Stimulated activated CD8-positive, alpha-beta memory T cell treated with anti-CD3 and anti-CD28 coated beads, Interleukin-12 subunit alpha, Interleukin-12 subunit beta, amount 100 ng/mL, for 24 hours (primary cell): ENCODE data around the gene KCNK3.
A peak's percentile ranks its signal among the peaks of the same experiment; 100 is the strongest.
"Not testable (repeated sequence)": the region's sequence is repeated elsewhere in the genome, so short reads cannot be mapped to it uniquely, and the experiment has no call there.

ENCODE experiments used
- DNase-seq: peaks from one replicate; pipeline ENCODE4 v3.0.0-alpha.2; 2020; ENCODE audit errors: extremely low read depth

The KCNK3 gene

DNA sequence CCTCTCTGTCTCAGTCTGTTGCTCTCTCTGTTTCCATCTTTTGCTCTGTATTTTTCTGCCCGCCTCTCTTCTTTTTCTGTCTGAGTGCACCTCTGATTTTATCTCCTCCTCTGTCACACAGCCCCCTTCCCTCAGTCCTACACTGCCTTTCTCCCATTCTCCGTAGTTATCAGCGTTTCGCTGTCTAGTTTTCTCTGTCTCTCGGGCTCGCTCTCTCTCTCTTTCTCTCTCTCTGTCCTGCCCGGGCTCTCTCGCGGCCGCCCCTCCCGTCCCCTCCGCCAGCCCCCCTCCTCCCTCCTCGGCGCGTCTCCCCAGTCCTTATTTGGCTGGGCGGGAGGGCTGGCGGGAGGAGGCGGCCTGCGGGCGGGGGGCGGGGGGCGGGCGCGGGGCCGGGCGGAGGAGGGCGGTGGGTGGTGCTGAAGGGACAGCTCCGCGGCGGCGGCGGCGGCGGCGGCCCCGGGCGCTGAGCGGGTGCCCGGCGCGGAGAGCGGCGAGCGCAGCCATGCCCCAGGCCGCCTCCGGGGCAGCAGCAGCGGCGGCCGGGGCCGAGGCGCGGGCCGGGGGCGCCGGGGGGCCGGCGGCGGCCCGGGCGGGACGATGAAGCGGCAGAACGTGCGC is at the start of gene KCNK3:
Gene KCNK3 (plus strand): TSS at position 444 of the 618 bp plus-strand sequence. CDS start 154 bp downstream, at position 598.
- peak; percentile 16 for DNase-seq

DNA sequence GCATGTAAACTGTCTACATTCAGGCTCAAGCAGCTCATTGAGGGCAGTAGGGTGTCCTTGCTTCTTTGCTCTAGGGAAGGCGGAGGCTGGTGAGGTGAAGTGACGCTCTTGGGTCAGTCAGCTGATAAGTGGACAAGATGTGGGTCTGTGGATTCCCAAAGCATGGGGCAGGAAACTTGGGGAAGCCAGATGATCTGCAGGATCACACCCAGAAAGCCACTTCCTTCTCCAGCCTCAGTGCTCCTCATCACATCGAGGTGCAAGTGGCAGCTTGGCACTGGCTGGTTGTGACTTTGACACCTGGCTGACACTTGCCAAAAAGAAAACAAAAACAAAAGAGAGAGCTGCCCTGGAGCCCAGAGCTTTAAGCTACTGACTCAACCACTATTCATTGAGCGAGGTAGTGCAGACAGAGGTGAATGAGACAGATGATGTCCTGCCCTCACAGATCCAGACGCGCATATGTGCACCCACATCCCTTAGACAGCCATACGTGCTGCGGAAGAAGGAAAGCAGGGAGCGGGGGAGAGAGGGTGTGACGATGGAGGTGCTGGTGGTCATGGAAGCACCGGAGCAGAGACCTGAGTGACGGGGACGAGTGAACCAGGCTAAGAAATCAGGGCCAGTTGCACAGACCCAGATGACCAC is 48.2 kb upstream of the KCNK3 start:
- no peak for DNase-seq

DNA sequence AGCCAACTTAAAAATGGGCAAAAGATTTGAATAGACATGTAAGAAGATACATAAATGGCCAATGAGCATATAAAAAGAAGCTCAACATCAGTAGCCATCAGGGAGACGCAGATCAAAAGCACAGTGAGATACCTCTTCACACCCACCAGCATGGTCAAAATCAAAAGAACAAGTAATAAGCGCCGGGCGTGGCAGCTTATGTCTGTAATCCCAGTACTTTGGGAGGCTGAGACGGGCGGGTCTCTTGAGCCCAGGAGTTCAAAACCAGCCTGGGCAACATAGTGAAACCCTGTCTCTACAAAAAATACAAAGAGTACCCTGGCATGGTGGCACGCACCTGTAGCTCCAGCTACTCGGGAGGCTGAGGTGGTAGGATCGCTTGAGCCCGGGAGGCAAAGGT is 46.8 kb upstream of the KCNK3 start:
- no peak for DNase-seq

DNA sequence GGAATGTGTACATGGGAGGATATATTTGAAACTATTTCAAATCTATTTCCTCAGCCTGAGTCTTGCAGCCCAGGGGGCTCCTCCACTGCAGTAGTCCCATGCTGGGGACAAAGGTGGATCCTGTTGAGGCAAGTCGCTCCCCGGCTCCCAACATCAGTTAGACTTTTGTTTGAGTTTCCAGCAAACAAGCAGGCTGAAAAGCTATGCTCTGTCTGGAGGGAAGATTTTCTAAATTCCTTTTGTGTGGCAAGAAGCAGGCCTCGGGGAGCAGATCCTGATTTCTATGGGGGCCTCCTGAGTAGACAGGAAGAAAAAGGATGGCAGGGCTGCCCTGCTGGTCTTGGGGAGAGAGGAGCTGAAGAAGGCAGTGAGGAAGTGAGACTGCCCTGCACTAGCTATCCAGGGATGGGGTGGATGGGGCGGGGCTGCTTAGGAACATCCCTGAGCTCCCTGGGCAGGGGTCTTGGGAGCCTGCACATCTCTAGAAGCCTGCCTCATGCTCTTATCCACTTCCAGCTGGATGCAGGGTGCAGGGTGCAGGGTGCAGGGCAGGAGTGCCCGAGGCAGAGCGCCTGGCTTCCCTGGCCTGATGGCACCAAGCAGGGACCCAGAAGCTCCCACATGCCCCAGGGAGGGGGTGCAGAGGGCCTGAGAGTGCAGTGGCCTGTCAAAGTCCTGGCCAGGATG is 45.4 kb upstream of the KCNK3 start:
- DNase-seq: no peak

DNA sequence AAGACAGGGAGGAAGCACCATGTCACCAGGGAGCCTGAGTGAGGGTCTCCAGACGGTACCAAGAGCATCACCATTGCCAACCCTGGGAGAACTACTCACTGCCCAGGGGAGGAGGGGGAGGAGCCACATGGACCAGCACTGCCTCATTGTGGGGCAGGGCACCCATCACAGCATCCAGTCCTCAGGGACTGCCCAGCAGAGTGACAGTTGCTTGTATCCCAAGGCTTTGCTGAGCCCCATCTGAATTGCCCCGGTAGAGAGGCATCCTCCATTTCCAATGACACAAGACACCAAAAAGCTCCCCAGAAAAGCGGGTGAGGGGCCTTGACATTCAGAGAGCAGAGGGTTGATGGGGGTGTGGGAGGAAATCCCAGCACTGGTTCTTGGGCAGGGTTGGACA is 44.5 kb upstream of the KCNK3 start:
- DNase-seq: no peak

DNA sequence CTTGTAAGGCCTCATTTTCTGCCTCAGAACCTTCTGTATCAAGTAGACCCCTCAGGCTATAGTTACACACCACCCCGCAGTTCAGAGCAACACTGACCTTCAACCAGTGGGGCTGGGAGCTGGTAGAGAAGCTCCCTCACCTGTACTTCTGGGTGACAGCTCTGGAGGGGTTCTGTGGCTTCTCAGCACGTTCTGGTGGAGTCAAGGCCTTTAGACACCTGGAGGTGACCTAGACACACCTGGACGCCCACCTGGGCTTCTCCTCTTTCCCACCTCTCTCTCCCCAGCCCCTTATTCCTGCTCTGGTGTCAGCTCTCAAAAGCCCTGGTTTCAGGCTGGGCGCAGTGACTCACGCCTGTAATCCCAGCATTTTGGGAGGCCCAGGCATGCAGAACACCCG is 44.0 kb upstream of the KCNK3 start:
- DNase-seq: no peak

DNA sequence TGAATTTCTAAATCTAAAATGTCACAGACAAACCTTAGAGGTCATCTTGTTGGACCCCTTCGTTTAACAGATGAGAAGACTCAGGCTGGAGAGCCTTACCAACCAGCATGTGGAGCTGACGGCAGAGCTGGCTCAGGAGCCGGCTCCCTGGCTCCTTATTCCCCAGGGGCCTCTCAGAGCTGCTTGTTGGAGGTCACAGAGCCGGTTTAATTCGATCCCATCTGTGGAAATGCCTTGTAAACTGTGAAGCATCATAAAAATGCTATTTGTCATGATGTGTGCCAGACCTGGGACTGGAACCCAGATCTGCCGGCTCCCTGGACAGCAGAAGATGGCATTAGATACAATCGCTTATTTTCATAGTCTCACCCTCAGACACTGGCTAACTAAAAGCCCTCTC is 43.2 kb upstream of the KCNK3 start:
- no peak for DNase-seq

DNA sequence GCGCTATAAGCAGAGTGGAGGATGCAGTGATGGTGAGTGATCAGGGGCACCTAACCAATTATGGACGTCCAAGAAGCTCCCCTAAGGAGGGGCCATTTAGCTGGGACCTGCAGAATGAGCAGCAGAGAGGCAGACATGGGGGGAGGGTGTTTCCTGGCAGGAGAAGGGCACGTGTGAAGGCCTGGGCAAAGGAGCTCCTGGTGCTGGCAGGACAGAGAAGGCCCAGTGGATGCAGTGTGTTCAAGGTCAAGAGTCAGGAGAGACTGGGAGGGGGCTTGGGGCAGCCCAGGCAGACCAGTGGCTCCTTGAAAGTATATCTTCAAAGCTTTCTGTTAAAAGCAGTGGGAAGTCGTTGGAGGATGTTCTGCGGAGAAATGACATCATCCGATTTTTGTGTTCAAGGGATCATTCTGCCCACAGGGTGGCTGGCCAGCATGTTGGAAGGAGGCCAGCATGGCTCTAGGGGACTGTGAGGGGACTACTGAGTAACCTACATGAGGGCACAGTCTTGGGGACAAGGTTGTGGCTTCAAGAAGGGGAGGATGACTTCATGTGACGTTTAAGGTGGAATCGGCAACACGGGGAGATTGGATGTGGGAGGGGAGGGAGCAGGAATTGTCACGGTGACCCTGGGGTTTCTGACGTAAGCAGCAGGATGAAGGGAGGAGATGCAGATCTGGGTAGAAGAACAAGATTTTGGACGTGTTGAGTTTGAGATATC is 42.4 kb upstream of the KCNK3 start:
- no peak for DNase-seq

DNA sequence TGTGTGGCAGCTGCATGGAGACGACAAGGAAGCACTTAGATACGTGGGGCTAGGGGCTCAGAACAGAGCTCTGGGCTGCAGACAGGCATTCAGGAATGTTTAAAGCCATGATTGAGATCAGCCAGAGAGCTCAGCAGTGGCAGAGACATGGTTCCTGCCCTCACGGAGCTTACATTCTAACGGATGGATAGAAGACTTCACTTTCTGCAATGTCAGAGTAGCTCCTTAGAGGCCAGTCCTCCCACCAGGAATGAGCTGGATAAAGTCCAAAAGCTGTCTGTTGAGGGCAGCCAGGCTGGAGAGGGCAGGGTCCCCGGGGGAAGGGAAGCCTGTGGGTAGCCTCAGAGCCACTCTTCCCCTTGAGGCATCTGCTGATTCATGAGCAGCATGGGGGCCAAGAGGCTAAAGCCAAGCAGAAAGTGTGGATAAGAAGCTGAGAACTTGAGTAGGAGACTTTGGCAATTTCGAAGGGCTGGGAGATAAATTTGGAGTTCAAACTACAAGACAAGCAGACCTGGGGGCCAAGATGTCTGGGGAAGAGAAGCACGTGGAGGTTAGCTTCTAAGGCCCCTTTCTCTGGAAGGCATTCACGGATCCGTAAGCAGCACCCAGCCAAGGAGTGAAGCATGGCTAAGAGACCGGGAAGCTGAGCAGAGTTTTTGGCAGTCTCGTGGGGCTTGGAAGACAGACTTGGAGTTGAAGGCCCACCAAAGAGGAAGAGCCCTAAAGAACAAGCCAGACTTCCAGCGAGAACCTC is 41.6 kb upstream of the KCNK3 start:
- DNase-seq: no peak

DNA sequence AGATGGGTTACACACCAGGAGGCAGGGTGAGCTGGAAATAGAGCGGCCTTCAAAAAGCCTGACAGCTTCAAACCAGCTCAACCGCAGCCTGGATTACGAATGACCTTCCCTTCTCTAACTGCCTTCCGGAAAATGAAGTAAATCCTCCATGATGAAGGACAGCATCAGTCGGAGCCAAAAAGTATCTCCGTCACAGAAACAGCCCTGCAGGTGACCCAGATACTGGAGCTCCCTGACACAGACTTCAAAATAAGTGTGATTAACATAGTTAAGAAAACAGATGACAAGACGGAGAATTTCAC is 41.1 kb upstream of the KCNK3 start:
- no peak for DNase-seq

DNA sequence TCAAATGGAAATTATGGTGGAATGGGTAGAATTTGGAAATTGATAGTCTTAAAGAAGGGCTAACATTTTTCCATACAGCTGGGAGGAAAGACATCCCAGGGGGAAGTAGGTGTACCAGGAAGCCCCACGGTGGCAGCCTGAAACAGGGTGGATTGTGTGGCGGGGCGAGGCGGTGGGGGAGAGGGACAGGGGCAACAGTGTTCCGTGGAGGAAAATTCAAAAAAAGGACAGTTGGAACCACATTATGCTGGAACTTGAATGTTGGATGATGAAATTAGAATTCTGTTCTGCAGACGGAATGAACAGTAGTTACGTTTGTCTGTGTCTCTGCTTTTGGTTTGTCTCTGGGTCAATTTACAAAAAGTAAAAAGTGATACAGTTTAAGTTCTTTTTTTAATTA is 40.7 kb upstream of the KCNK3 start:
- no peak for DNase-seq

DNA sequence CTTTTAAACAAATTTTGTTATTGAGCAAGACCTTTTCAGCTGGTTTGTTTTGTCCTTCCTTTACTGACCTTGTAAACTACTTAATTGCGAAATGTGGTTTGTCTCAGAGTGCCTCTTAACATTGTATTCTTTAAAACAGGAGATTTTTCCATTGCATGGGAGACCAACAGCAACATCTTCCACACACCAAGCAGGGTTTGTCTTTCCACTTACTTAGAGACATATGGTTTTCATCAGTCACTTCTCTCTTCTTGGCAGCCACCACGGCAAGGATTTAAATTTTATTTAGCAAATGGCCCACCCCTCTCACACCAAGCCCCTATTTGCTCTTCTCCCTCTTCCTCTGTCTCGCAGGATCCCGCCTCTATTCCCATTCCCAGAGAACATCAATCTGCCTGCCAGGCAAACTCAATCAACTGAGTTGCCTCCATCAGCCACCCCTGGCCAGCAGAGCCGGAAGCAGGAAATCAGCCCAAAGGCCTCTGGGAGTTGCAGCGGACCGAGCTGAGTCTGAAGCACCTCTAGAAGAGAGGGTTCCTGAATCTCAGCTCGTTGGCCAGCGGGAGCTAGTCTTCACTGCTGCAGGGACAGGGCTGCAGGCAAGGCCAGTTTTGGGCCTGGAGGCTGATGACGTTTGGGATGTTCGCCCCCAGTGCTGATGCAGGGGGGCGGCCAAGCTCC is 40.0 kb upstream of the KCNK3 start:
- no peak for DNase-seq

DNA sequence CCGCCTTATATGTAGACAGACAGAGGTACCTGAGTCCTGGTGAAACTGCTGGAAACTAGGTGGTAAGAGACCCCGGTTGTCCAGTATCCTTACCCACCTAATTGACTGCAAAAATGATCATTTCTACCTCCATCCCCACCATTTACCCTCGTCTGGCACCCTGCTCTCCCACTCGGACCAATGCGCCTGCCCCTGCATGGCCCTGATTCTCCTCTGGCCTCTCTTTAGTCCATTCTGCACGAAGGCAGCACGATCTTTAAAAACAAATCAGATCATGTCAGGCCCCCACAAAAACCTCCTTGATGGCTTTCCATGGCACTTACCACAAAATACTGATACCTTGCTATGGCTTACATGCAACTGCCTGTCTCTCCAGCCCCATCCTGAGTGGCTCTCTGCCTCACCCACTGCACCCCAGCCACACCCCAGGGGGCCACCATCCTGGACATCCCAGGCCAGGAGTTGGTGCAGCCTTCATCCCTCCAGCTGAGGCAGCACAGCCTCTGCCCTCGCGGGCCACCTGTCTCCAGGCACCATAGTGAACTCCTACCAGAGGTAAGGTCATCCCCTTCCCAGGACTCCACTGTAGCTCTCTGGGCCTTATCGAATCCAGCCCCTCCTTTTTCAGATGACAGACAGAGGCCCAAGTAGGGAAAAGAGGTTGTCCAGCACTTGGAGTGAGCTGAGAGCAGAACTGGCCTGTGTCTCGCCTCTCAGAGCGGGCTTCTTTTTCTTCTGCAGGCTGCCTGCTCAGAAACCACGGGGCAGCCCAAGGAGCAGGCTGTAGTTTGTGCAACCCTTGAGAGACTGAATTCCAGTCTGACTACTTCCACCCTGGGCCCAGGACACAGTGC is 39.1 kb upstream of the KCNK3 start:
- DNase-seq: no peak

DNA sequence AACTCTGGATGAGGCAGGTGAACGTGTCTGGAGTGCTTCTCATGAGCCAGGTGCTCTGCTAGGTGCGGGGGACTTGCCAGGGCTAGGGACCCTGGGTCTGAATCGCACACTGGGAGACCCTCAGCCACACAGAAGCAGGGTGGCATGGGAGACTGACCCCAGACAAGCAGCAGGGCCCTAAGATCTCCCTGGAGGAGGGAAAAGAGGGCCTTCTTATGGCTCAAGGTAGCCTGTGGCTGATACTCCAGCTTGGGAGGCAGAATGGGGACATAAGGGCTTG is 38.5 kb upstream of the KCNK3 start:
- no peak for DNase-seq

DNA sequence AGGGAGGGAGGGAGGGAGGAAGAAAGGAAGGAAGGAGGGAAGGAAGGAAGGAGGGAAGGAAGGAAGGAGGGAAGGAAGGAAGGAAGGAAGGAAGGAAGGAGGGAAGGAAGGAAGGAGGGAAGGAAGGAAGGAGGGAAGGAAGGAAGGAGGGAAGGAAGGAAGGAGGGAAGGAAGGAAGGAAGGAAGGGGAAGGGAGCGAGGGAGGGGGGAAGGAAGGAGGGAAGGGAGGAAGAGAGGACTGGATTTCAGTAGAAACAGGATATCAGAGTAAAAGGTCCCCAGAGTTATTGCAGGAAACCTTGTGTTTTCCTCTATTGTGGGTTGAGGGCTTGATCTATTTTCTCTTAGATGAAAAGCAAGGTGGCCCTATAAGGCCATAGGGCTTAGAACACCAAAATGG is 37.4 kb upstream of the KCNK3 start:
- DNase-seq: not testable (repeated sequence)

DNA sequence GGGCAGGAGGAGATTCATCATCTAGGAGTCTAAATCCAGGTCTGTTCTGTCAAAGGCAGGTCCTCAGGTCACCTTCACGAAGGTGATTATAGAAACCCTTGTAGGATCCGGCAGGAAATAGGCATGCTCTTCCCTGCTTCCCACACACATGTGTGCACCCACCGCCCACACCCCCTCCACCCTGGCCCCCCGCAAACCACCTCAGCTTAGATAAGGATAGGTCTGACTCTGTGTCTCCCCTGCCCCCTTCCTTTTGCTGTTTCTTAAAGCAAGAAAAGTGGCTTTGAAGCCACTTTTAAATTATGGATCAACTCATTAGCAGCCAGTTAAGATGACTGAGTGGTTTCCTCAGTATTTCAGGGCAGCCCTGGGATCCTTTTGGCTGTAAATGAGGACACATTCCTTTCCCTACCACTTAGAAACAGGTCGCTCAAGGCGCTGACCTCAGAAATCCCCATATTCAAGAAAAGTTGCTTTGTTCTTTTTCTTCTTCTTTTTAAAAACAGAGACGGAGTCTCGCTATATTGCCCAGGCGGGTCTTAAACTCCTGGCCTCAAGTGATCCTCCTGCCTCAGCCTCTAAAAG is 36.8 kb upstream of the KCNK3 start:
- no peak for DNase-seq

DNA sequence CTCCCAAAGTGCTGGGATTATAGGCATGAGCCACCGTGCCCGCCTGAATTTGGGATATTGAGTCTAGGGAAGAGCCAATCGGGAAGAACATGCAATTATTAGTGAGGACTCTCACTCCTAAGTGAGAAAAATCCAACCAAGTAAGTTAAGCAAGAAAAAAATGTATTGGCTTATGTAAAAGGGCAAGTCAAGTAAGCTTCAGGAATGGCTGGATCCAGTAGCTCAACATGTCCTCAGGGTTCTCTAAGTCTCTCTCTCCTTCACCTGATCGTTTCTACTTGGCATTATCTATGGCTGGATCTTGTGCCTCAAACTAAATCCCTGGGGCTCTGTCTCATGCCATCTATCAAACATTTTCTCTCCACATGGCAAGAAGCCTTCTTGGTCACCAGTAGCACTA is 35.3 kb upstream of the KCNK3 start:
- no peak for DNase-seq

DNA sequence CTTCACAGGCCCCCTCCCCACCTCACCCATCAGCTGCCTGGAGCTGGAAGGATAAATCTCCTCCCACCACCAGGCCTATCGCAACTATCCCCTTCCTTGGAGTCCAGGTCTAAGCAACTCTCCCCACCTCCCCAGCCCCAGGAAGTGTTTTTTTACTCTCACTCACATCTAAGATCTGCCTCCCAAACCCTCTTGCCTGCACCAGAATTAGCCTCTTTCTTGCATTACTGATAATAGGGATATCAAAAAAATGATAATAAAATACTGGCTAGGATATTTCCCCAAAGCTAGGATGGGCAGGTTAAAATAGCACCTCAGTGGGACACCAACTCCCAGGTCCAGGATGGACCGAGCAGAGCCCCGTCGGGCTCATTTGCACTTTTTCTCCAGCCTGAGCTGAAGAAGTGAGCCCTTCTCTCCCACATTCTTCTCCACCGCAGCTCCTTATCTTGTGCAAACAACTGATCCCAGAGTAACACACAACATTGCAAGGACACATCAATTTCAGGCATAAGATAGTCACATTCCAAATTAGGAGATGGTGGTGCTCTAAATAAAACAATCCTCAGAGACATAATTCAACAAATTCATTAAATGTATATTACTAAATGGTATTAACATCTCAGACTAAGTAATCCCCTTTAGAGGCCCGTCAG is 33.7 kb upstream of the KCNK3 start:
- no peak for DNase-seq

DNA sequence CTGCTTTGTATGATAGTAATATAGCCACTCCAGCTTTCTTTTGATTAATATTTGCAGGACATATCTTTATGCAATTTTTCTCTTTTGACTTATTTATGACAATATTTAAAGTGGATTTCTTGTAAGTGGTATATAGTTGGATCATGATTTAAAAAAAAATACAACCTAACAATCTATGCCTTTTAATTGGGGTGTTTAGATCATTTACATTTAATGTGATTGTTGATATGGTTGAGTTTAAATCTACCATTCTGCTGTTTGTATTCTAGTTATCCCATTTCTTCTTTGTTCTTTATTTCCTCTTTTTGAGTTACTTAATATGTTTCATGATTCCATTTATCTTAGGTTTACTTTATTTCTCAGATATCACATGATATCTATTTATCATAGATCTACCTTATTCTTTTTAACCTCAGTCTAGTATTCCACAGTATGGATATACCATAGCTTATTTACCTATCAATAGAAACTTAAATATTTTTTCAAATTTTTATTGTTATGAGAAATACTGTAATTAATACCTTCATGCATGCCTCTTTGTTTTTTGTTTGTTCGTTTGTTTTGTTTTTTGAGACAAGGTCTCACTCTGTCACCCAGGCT is 32.1 kb upstream of the KCNK3 start:
- DNase-seq: no peak

DNA sequence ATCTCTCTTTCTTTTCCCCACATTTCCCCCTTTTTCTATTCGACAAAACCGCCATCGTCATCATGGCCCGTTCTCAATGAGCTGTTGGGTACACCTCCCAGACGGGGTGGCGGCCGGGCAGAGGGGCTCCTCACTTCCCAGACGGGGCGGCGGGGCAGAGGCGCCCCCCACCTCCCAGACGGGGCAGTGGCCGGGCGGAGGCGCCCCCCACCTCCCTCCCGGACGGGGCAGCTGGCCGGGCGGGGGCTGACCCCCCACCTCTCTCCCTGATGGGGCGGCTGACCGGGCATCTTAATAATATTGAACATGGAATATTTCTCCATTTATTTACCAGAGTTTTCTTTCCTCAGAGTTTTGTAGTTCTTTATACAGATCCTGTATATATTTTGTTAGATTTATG is 27.2 kb upstream of the KCNK3 start:
- not testable (repeated sequence) for DNase-seq
